GM12872 (cell line): ENCODE results near the gene BNC2.

Experiments
- CTCF ChIP-seq: IDR thresholded peaks from 3 replicates; pipeline ENCODE4 v1.5.1; 2011; ENCODE audit warnings: low read depth, mild to moderate bottlenecking, low read length, moderate library complexity; ENCODE audit not compliant: insufficient read depth

Gene BNC2

GRCh38 chr9:16899606-16900005 is 29.1 kb upstream of the BNC2 start:
- TF ChIP-seq CTCF: no peak

- TF ChIP-seq CTCF: no peak
Observed at GRCh38 chr9:16898464-16898863, 28.0 kb upstream of the BNC2 start.

GRCh38 chr9:16888594-16888993 is 18.1 kb upstream of the BNC2 start:
- no peak for TF ChIP-seq CTCF

GRCh38 chr9:16885931-16886330 is 15.5 kb upstream of the BNC2 start:
- no peak for TF ChIP-seq CTCF

GRCh38 chr9:16884952-16885513 is 14.6 kb upstream of the BNC2 start:
- TF ChIP-seq CTCF: no peak

GRCh38 chr9:16884373-16884772 is 13.9 kb upstream of the BNC2 start:
- TF ChIP-seq CTCF: no peak

- TF ChIP-seq CTCF: no peak
Observed at GRCh38 chr9:16883586-16883985, 13.1 kb upstream of the BNC2 start.
